Ishikawa (cell line): Measurements from ENCODE around the gene ESF1.
A peak's percentile ranks its signal among the peaks of the same experiment; 100 is the strongest.

ENCODE experiments used
- CEBPB ChIP-seq: IDR thresholded peaks from 2 replicates; pipeline ENCODE4 v1.6.1; 2012
- CREB1 ChIP-seq: IDR thresholded peaks from 2 replicates; pipeline ENCODE4 v1.6.1; 2012; ENCODE audit warnings: low read depth
- EGR1 ChIP-seq: IDR thresholded peaks from 2 replicates; pipeline ENCODE4 v1.6.1; 2012
- EP300 ChIP-seq: IDR thresholded peaks from 2 replicates; pipeline ENCODE4 v1.6.1; 2012; ENCODE audit warnings: borderline replicate concordance
- FOXM1 ChIP-seq: IDR thresholded peaks from 2 replicates; pipeline ENCODE4 v1.6.1; 2012; ENCODE audit warnings: low read depth, borderline replicate concordance
- NFIC ChIP-seq: IDR thresholded peaks from 2 replicates; pipeline ENCODE4 v1.6.1; 2012
- RAD21 ChIP-seq: IDR thresholded peaks from 2 replicates; pipeline ENCODE4 v1.6.1; 2012; ENCODE audit warnings: low read depth
- REST ChIP-seq: IDR thresholded peaks from 2 replicates; pipeline ENCODE4 v1.6.1; 2012; ENCODE audit warnings: low read depth, mild to moderate bottlenecking
- TAF1 ChIP-seq: IDR thresholded peaks from 2 replicates; pipeline ENCODE4 v1.6.1; 2012; ENCODE audit warnings: low read depth, mild to moderate bottlenecking
- TCF12 ChIP-seq: IDR thresholded peaks from 2 replicates; pipeline ENCODE4 v1.6.1; 2012; ENCODE audit warnings: low read depth
- TEAD4 ChIP-seq: IDR thresholded peaks from 2 replicates; pipeline ENCODE4 v1.6.1; 2012
- USF1 ChIP-seq: IDR thresholded peaks from 2 replicates; pipeline ENCODE4 v1.6.1; 2012
- YY1 ChIP-seq: IDR thresholded peaks from 2 replicates; pipeline ENCODE4 v1.6.1; 2012; ENCODE audit warnings: low read depth
- ZBTB7A ChIP-seq: IDR thresholded peaks from 2 replicates; pipeline ENCODE4 v1.6.1; 2012; ENCODE audit warnings: low read depth
- TF ChIP-seq, protein P1 (sequence below): IDR thresholded peaks from 2 replicates; pipeline ENCODE4 v1.6.1; 2012

ESF1 gene

GRCh38 chr20:13694420-13695150 lies 90.1 kb downstream of the ESF1 start:
- TF ChIP-seq REST = no peak
- TF ChIP-seq, protein P1, sequence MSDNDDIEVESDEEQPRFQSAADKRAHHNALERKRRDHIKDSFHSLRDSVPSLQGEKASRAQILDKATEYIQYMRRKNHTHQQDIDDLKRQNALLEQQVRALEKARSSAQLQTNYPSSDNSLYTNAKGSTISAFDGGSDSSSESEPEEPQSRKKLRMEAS = no peak
- 0 out of 2 replicates have a peak, but pooled peaks have one; percentile 24 for TF ChIP-seq USF1
- no peak for TF ChIP-seq TEAD4
- no peak for TF ChIP-seq ZBTB7A
- no peak for TF ChIP-seq FOXM1
- no peak for TF ChIP-seq EGR1
- TF ChIP-seq TAF1 = no peak
- no peak for TF ChIP-seq RAD21

DNA sequence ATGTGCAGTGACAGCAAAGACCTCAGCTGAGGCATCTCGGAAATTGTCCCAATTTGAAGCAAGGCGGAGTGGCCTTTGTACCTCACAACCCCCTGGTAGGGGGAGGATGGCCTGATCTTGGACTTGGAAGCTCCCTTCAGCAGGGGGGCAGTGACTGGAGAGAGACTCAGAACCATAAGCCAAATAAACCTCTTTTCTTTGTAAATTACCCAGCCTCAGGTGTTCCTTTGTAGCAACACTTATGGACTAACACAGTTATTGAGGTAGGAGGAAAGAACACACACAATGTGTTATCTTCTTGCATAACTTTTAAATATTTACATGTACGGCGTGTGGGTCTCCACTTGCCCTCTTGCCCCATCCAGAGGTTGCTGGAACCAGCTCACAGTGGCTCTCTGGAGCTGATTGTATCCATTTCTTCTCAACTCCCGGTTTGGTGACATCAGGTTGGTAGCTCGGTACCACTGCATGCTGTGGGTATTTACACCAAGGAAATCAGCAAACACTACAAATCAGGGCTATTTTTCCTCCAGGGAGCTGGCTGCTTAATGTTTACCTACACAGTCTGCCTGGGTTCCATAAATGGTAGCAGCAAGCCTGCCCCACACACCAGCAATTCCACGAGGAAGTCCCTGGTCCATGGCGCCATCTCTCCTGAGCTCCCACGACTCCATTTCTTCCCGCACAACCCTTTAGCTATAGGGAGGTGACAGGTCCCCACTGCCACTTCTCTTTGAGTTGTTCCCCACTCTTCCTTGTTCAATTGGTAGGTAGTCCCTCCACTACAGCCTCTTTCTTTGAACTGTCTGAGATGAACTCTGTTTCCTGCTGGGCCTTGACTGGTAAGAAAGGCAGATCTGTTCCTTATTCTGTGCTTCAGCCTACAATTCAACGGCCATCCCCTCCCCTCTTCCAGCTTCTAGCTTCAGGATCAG lies 91.7 kb downstream of the ESF1 start:
- TF ChIP-seq FOXM1 = no peak
- no peak for TF ChIP-seq YY1
- no peak for TF ChIP-seq CREB1
- TF ChIP-seq EP300 = no peak
- TF ChIP-seq USF1 = no peak
- TF ChIP-seq TAF1 = no peak
- no peak for TF ChIP-seq RAD21
- no peak for TF ChIP-seq EGR1
- no peak for TF ChIP-seq CEBPB
- no peak for TF ChIP-seq TEAD4
- TF ChIP-seq ZBTB7A = no peak
- TF ChIP-seq NFIC = no peak
- TF ChIP-seq TCF12 = no peak
- TF ChIP-seq, protein P1 = no peak
- no peak for TF ChIP-seq REST

- TF ChIP-seq TCF12 (no peak), TEAD4 (no peak), TAF1 (no peak), EGR1 (no peak), USF1 (no peak), NFIC (no peak), YY1 (no peak), REST (no peak), EP300 (no peak), ZBTB7A (no peak), CEBPB (no peak), RAD21 (no peak), FOXM1 (no peak), CREB1 (no peak)
- TF ChIP-seq, protein P1 = no peak
These were observed 93.8 kb downstream of the ESF1 start for GRCh38 chr20:13690943-13691342.
